Type B pancreatic cell (in vitro differentiated cells): Measurements from ENCODE around the gene REPS2. TPM values are rescaled to one million over a fixed set of nuclear protein-coding genes. Genes with fewer than 3 reads are reported as not detected.
A peak's percentile ranks its signal among the peaks of the same experiment; 100 is the strongest.

Experiments used
- DNase-seq: peaks from one replicate; pipeline ENCODE4 v3.0.0; 2021; ENCODE audit warnings: mixed read lengths; ENCODE audit not compliant: unreplicated experiment; ENCODE audit errors: extremely low spot score
- H3K27ac Mint-ChIP-seq: 2 replicates; pipeline ENCODE4 v1.8.0; 2021; ENCODE audit warnings: mild to moderate bottlenecking, mixed read lengths
- H3K27me3 Mint-ChIP-seq: 2 replicates; pipeline ENCODE4 v1.8.0; 2021; ENCODE audit warnings: mixed read lengths
- H3K36me3 Mint-ChIP-seq: 2 replicates; pipeline ENCODE4 v1.8.0; 2021; ENCODE audit warnings: mixed read lengths
- H3K4me1 Mint-ChIP-seq: one replicate; pipeline ENCODE4 v1.8.0; 2021; ENCODE audit warnings: mixed read lengths; ENCODE audit not compliant: unreplicated experiment
- H3K4me3 Mint-ChIP-seq: 2 replicates; pipeline ENCODE4 v1.8.0; 2021; ENCODE audit warnings: mild to moderate bottlenecking, mixed read lengths
- H3K9me3 Mint-ChIP-seq: 2 replicates; pipeline ENCODE4 v1.8.0; 2021; ENCODE audit warnings: mixed read lengths
- long read RNA-seq: library from polyadenylated mRNA; unstranded; transcript quantifications from one replicate; pipeline ENCODE4 v2.0.0, GENCODE V29; 2020
- total RNA-seq: library from RNA; stranded (reverse); gene quantifications from 2 replicates; pipeline ENCODE4 v1.2.1, GENCODE V29; 2021; ENCODE audit warnings: low replicate concordance
- TF ChIP-seq, protein P1 (sequence below): fragments of 200-600 bp; sonication (generic); conservative IDR thresholded peaks from 2 replicates; pipeline ENCODE4 v1.5.0; 2021; ENCODE audit warnings: antibody characterized with exemption, mild to moderate bottlenecking

Gene REPS2
- total RNA-seq, result 1.6 and 2.9 TPM in 2 replicates
- long read RNA-seq, result 0 reads

DNA sequence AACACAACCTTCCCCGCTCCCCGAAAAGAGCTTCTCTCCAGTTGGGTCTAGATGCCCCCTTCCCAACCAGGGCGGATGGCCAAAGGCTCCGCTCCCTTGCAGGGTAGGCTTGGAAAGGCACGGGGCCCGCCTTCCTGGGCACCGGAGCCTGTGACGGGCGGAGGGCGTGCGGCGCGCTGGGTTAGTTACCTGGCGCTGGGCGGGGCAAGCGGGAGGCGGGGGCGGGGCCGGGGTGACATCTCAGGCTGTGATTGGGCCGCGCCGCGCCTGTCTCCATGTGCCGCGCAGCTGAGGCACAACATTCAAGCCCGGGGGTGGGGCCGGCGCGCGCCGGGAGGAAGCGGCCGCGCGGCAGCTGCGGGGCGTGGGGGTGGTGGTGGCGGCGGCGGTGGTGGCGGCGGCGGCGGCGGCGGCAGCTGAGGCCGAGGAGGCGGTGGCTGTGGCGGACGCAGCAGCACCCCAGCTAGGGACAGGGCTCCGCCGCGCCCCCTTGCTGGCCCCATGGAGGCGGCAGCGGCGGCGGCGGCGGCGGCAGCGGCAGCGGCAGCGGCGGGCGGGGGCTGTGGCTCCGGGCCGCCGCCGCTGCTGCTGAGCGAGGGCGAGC, at the start of gene REPS2:
Gene REPS2, plus strand, starts transcription at position 298 of the 604 bp plus-strand sequence. Its CDS starts 204 bp downstream, at position 502.
- no peak within 1 kb of the TSS for H3K27ac Mint-ChIP-seq
- DNase-seq, result peak; percentile 88
- peak within 1 kb of the TSS; percentile 93 for H3K4me3 Mint-ChIP-seq
- TF ChIP-seq, protein P1, sequence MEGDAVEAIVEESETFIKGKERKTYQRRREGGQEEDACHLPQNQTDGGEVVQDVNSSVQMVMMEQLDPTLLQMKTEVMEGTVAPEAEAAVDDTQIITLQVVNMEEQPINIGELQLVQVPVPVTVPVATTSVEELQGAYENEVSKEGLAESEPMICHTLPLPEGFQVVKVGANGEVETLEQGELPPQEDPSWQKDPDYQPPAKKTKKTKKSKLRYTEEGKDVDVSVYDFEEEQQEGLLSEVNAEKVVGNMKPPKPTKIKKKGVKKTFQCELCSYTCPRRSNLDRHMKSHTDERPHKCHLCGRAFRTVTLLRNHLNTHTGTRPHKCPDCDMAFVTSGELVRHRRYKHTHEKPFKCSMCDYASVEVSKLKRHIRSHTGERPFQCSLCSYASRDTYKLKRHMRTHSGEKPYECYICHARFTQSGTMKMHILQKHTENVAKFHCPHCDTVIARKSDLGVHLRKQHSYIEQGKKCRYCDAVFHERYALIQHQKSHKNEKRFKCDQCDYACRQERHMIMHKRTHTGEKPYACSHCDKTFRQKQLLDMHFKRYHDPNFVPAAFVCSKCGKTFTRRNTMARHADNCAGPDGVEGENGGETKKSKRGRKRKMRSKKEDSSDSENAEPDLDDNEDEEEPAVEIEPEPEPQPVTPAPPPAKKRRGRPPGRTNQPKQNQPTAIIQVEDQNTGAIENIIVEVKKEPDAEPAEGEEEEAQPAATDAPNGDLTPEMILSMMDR, result no peak
- peaks cover 56% of the 10 kb centered on the region for H3K27me3 Mint-ChIP-seq
- H3K36me3 Mint-ChIP-seq, result no peaks in the 10 kb centered on the region
- H3K4me1 Mint-ChIP-seq, result no peaks in the 10 kb centered on the region
- no peaks in the 10 kb centered on the region for H3K9me3 Mint-ChIP-seq

DNA sequence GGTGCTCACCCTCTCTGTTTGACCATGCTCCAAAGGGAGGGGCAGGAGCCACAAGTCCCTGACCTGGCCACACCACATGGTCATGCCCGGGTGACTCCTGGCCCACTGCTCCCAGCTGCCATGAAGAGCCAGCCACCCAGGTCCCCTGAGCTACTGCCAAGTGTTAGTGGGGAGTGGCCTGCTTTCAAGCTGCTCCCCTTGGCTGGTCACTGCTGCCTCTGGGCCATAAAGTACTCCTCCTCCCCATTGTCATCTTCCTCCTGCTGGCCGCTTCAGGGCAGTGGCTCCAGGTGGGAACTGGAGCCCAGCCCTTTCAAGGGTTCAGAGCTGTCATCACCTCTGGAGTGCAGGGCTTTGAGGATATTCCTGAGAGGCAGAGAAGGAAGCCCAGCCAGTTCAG, 49.0 kb upstream of the REPS2 start:
- H3K27ac Mint-ChIP-seq, result no peak overlapping the region
- H3K27me3 Mint-ChIP-seq, result peaks cover 3% of the 10 kb centered on the region
- TF ChIP-seq, protein P1, result no peak
- H3K36me3 Mint-ChIP-seq, result no peaks in the 10 kb centered on the region
- H3K4me3 Mint-ChIP-seq, result no peak overlapping the region
- H3K9me3 Mint-ChIP-seq, result peaks cover 5% of the 10 kb centered on the region
- H3K4me1 Mint-ChIP-seq, result peaks cover 6% of the 10 kb centered on the region
- no peak for DNase-seq

DNA sequence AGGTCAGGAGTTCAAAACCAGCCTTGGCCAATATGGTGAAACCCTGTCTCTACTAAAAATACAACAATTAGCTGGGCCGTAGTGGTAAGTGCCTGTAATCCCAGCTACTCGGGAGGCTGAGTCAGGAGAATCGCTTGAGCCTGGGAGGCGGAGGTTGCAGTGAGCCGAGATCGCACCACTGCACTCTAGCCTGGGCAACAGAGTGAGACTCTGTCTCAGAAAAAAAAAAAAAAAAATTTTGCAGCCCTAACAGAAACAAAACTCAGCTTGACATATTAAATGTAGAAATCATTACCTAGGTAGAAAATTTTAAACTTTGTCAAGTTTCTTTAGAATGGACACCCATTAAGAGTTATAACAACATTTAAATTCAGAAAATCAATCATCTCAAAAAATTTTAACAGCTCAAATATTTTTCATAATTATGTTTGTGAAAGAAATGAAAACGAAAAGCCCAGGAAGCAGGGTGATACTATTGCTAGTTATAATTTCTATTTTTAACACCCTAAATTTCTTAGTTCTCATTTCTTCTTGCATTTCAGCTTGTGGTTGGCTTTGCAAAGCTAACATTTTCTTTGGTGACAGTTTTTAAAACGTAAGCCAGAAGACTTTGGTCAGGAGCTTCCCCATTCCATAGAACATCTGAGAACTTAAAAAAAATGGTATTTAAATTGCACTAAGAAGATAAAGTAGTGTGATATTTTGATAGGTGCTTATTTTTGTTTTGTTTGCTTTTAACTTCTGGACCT, 43.0 kb upstream of the REPS2 start:
- H3K27me3 Mint-ChIP-seq, result peaks cover 3% of the 10 kb centered on the region
- H3K4me1 Mint-ChIP-seq, result no peaks in the 10 kb centered on the region
- DNase-seq, result no peak
- no peaks in the 10 kb centered on the region for H3K36me3 Mint-ChIP-seq
- H3K4me3 Mint-ChIP-seq, result no peak overlapping the region
- H3K27ac Mint-ChIP-seq, result no peak overlapping the region
- TF ChIP-seq, protein P1, result no peak
- H3K9me3 Mint-ChIP-seq, result no peaks in the 10 kb centered on the region

DNA sequence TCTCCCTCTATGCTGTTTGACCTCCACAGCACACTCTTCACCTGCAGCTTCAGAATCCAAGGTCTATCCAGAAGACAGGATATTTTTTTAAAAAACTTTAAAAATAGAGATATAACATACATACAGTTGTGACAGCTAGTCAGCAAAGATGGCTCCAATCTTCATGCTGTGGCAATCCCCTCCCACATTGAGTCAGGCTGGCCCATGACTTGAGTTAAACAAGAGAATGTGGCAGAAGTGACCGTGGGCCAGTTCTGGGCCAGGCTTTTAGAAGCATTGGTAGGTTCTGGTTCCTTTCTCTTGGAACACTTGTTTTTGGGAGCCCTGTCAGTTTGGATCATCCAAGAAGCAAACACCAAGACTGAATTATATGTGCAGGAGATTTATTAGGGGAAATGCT, 36.1 kb upstream of the REPS2 start:
- Mint-ChIP-seq H3K27ac (no peak overlapping the region), H3K27me3 (no peaks in the 10 kb centered on the region), H3K36me3 (no peaks in the 10 kb centered on the region), H3K4me1 (no peaks in the 10 kb centered on the region), H3K9me3 (no peaks in the 10 kb centered on the region), H3K4me3 (no peak overlapping the region)
- TF ChIP-seq, protein P1, result no peak
- DNase-seq, result no peak

DNA sequence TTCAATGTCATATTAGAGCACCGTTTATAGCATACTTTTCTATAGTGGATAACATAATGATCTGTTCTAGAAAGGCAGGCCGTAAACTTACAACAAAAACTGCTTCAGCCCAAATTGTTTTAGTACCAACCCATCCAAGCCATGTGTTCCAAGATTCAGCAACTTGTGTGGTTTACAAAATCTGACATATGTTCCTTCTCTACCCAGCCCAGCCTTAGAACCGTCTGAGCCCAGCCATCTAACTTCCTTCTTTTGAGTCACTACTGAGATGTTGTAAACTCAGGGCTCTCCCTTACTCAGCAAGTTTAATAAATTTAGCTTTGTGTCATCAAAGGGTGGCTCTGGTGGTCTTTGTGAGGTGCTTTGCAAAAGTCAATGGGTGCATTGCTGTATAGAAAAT, 32.4 kb upstream of the REPS2 start:
- no peaks in the 10 kb centered on the region for H3K9me3 Mint-ChIP-seq
- no peaks in the 10 kb centered on the region for H3K4me1 Mint-ChIP-seq
- H3K27me3 Mint-ChIP-seq, result no peaks in the 10 kb centered on the region
- no peak overlapping the region for H3K4me3 Mint-ChIP-seq
- no peak overlapping the region for H3K27ac Mint-ChIP-seq
- no peaks in the 10 kb centered on the region for H3K36me3 Mint-ChIP-seq
- TF ChIP-seq, protein P1, result no peak
- no peak for DNase-seq
